HepG2 (cell line): ENCODE results near the gene SPACA4. TPM values are rescaled to one million over a fixed set of nuclear protein-coding genes. Genes with fewer than 3 reads are reported as not detected.
A peak's percentile ranks its signal among the peaks of the same experiment; 100 is the strongest.

Experiments
- AGO2 ChIP-seq: fragments of 200-400 bp; formaldehyde crosslinking; optimal IDR thresholded peaks from 2 replicates; pipeline ENCODE3; 2017; ENCODE audit warnings: mild to moderate bottlenecking, low read depth, low read length, moderate library complexity
- GABPB1 ChIP-seq: IDR thresholded peaks from 2 replicates; pipeline ENCODE4 v1.6.1; 2016; ENCODE audit warnings: mild to moderate bottlenecking, missing genetic modification reagents, moderate library complexity, missing compliant biosample characterization
- HNRNPH1 ChIP-seq: fragments of 200-400 bp; formaldehyde crosslinking; optimal IDR thresholded peaks from 2 replicates; pipeline ENCODE3; 2017; ENCODE audit warnings: mild to moderate bottlenecking, low read depth, low read length
- MBD4 ChIP-seq: IDR thresholded peaks from 2 replicates; pipeline ENCODE4 v1.6.1; 2012; ENCODE audit warnings: low read length, inconsistent platforms, borderline replicate concordance
- NR2F1 ChIP-seq, 2 experiments: fragments of 450-650 bp in 1 of 2; formaldehyde crosslinking in 1 of 2; IDR thresholded peaks; 2 replicates each; pipeline versions ENCODE4 v1.5.0 to v1.6.1; 2016 to 2020; ENCODE audit warnings: mild to moderate bottlenecking in 1 of 2, missing compliant biosample characterization in 1 of 2, missing genetic modification reagents in 1 of 2, moderate library complexity in 1 of 2
- PCBP1 ChIP-seq: fragments of 200-400 bp; formaldehyde crosslinking; IDR thresholded peaks from 2 replicates; pipeline ENCODE4 v1.6.1; 2017; ENCODE audit warnings: mild to moderate bottlenecking, low read depth, low read length, borderline replicate concordance
- POLR2A ChIP-seq, 2 experiments: IDR thresholded peaks; 2 replicates each; pipeline ENCODE4 v1.6.1; 2011; ENCODE audit warnings: low read depth in 2 of 2, low read length in 2 of 2, mild to moderate bottlenecking in 1 of 2, moderate library complexity in 1 of 2; ENCODE audit not compliant: insufficient read depth in 1 of 2
- POLR2AphosphoS2 ChIP-seq: IDR thresholded peaks from 2 replicates; pipeline ENCODE4 v1.6.1; 2011; ENCODE audit warnings: low read depth, low read length, improper control_type of control experiment
- POLR2G ChIP-seq: fragments of 200-400 bp; formaldehyde crosslinking; IDR thresholded peaks from 2 replicates; pipeline ENCODE4 v1.6.1; 2018; ENCODE audit warnings: mild to moderate bottlenecking, low read depth, low read length, moderate library complexity
- RBFOX2 ChIP-seq: fragments of 200-400 bp; formaldehyde crosslinking; IDR thresholded peaks from 2 replicates; pipeline ENCODE4 v1.6.1; 2017; ENCODE audit warnings: low read depth, mild to moderate bottlenecking, low read length
- RBM22 ChIP-seq: fragments of 200-400 bp; formaldehyde crosslinking; optimal IDR thresholded peaks from 2 replicates; pipeline ENCODE3; 2017; ENCODE audit warnings: mild to moderate bottlenecking, low read length, moderate library complexity
- RBM39 ChIP-seq: fragments of 200-400 bp; formaldehyde crosslinking; IDR thresholded peaks from one replicate; pipeline ENCODE4 v1.6.1; 2018; ENCODE audit warnings: antibody characterized with exemption, mild to moderate bottlenecking, low read depth, low read length; ENCODE audit not compliant: poor library complexity, severe bottlenecking
- SOX13 ChIP-seq, 3 experiments: fragments of 450-650 bp in 1 of 3; sonication (generic) in 1 of 3; formaldehyde crosslinking in 1 of 3; IDR thresholded peaks in 2 of 3; conservative IDR thresholded peaks in 1 of 3; 2 replicates each; pipeline versions ENCODE4 v1.5.0 to v1.6.1; 2016 to 2020; ENCODE audit warnings: antibody characterized with exemption in 1 of 3, mild to moderate bottlenecking in 1 of 3, missing compliant biosample characterization in 1 of 3, missing genetic modification reagents in 1 of 3, moderate library complexity in 1 of 3
- TAF15 ChIP-seq: fragments of 200-400 bp; formaldehyde crosslinking; IDR thresholded peaks from one replicate; pipeline ENCODE4 v1.6.1; 2018; ENCODE audit warnings: mild to moderate bottlenecking, low read depth, low read length; ENCODE audit not compliant: poor library complexity, severe bottlenecking
- ZNF605 ChIP-seq: sonication (generic); formaldehyde crosslinking; IDR thresholded peaks from 2 replicates; pipeline ENCODE4 v1.8.0; 2022; ENCODE audit warnings: mild to moderate bottlenecking, missing genetic modification reagents
- polyA plus RNA-seq, 8 experiments: library from polyadenylated mRNA; depleted of rRNA in 3 of 8; stranded (reverse) in 7 of 8; unstranded in 1 of 8; fragments of >200 nt; fragmentation: Illumina TruSeq in 4 of 8; extraction: Trizol in 4 of 8; gene quantifications; 2 replicates each; pipeline versions ENCODE4 v1.2.1 to v1.2.3, GENCODE V29; 2011 to 2016; ENCODE audit warnings: low read depth in 4 of 8, missing spikeins in 1 of 8, mixed read lengths in 1 of 8; ENCODE audit not compliant: insufficient read depth in 1 of 8
- total RNA-seq, 5 experiments: library from RNA; depleted of rRNA; stranded (reverse); fragments of >200 nt; fragmentation: Illumina TruSeq; extraction: Trizol; gene quantifications; 2 replicates each; pipeline ENCODE4 v1.2.3, GENCODE V29; 2016; ENCODE audit warnings: low read depth in 1 of 5
- TF ChIP-seq, protein P1 (sequence below): IDR thresholded peaks from 2 replicates; pipeline ENCODE4 v1.6.1; 2012; ENCODE audit warnings: low read length, improper control_type of control experiment
- TF ChIP-seq, protein P2 (sequence below): IDR thresholded peaks from 2 replicates; pipeline ENCODE4 v1.6.1; 2016; ENCODE audit warnings: low read depth, control low read depth
- TF ChIP-seq, protein P3 (sequence below): IDR thresholded peaks from 2 replicates; pipeline ENCODE4 v1.6.1; 2016; ENCODE audit warnings: mild to moderate bottlenecking
- TF ChIP-seq, protein P4 (sequence below): IDR thresholded peaks from 2 replicates; pipeline ENCODE4 v1.6.1; 2016; ENCODE audit warnings: missing compliant biosample characterization, missing genetic modification reagents, borderline replicate concordance
- TF ChIP-seq, protein P5 (sequence below): IDR thresholded peaks from 2 replicates; pipeline ENCODE4 v1.6.1; 2012; ENCODE audit warnings: inconsistent platforms

SPACA4 gene
- total and polyA plus RNA-seq, 2 of the 13 experiments (the other 11 are each of a cell fraction or from before 2014, with no cell fraction given): not detected

DNA sequence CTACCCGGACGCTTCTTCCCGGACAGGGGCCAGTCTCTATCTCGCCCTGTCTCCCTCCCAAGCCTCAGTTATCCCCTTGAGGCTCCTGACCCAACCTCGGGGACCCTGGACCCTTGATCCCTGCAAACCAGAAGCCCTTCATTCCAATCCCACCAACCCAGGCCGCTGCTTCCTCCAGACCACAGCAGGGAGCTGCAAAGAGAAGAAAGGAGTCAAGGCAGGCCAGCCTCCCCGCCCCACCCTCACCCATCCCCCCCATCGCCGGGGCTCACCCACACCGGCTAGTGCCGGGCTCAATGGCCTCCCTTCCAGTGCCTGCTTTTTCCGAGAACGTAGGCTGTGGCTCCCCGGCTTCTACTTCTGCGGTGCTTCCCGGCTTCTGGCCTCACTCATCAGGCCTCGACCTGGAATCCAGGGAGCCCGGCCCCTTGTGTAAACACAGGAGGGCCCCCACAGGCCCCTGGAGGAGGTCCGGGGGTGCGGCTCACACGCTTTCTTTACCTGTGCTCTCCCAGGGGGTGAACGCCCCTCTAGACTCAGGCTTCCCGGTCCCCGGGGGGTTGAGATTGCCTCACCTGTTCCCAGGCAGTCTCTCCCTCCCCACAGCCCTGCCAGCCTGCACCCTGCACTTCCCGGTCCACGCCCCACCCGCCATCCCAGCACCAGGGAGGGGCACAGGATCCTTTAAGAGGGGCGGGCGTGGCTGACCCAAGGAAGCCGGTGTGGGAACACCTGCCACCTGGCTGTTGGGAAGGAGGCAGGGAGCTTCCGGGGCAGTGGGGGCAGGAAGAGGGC, 8.1 kb downstream of the SPACA4 start, which contains the start of gene FAM83E (continued):
- TF ChIP-seq, protein P1, sequence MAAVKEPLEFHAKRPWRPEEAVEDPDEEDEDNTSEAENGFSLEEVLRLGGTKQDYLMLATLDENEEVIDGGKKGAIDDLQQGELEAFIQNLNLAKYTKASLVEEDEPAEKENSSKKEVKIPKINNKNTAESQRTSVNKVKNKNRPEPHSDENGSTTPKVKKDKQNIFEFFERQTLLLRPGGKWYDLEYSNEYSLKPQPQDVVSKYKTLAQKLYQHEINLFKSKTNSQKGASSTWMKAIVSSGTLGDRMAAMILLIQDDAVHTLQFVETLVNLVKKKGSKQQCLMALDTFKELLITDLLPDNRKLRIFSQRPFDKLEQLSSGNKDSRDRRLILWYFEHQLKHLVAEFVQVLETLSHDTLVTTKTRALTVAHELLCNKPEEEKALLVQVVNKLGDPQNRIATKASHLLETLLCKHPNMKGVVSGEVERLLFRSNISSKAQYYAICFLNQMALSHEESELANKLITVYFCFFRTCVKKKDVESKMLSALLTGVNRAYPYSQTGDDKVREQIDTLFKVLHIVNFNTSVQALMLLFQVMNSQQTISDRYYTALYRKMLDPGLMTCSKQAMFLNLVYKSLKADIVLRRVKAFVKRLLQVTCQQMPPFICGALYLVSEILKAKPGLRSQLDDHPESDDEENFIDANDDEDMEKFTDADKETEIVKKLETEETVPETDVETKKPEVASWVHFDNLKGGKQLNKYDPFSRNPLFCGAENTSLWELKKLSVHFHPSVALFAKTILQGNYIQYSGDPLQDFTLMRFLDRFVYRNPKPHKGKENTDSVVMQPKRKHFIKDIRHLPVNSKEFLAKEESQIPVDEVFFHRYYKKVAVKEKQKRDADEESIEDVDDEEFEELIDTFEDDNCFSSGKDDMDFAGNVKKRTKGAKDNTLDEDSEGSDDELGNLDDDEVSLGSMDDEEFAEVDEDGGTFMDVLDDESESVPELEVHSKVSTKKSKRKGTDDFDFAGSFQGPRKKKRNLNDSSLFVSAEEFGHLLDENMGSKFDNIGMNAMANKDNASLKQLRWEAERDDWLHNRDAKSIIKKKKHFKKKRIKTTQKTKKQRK: no peak
- 0 out of 2 replicates have a peak, but pooled peaks have one; percentile 36 for TF ChIP-seq MBD4
- TF ChIP-seq POLR2A (IDR thresholded peaks at IDR 0.05; ENCODE audit: insufficient read depth in 1 of 2, low read depth in 2 of 2, low read length in 2 of 2): peak in 1 of 2 experiments; percentile 37; a peak in 3 of 4 replicates
- peak; percentile 78 for TF ChIP-seq POLR2G
- TF ChIP-seq POLR2AphosphoS2: peak; percentile 85; the same call in 1 of the 2 replicates
- peak in 1 of 2 experiments; percentile 25; a peak in 1 of 4 replicates for TF ChIP-seq NR2F1 (CRISPR knock-in tag; IDR thresholded peaks at IDR 0.05)
- peak; percentile 18 for TF ChIP-seq TAF15
- TF ChIP-seq AGO2: peak; percentile 100
- TF ChIP-seq PCBP1: peak; percentile 29; the same call in 1 of the 2 replicates
- 0 out of 2 replicates have a peak, but pooled peaks have one; percentile 9 for TF ChIP-seq GABPB1 (CRISPR knock-in tag)
- TF ChIP-seq, protein P2, sequence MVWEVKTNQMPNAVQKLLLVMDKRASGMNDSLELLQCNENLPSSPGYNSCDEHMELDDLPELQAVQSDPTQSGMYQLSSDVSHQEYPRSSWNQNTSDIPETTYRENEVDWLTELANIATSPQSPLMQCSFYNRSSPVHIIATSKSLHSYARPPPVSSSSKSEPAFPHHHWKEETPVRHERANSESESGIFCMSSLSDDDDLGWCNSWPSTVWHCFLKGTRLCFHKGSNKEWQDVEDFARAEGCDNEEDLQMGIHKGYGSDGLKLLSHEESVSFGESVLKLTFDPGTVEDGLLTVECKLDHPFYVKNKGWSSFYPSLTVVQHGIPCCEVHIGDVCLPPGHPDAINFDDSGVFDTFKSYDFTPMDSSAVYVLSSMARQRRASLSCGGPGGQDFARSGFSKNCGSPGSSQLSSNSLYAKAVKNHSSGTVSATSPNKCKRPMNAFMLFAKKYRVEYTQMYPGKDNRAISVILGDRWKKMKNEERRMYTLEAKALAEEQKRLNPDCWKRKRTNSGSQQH (CRISPR knock-in tag): no peak
- TF ChIP-seq, protein P3, sequence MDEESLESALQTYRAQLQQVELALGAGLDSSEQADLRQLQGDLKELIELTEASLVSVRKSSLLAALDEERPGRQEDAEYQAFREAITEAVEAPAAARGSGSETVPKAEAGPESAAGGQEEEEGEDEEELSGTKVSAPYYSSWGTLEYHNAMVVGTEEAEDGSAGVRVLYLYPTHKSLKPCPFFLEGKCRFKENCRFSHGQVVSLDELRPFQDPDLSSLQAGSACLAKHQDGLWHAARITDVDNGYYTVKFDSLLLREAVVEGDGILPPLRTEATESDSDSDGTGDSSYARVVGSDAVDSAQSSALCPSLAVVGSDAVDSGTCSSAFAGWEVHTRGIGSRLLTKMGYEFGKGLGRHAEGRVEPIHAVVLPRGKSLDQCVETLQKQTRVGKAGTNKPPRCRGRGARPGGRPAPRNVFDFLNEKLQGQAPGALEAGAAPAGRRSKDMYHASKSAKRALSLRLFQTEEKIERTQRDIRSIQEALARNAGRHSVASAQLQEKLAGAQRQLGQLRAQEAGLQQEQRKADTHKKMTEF: 0 out of 2 replicates have a peak, but pooled peaks have one; percentile 25
- peak; percentile 27 for TF ChIP-seq RBM39
- TF ChIP-seq RBM22: peak; percentile 98
- TF ChIP-seq, protein P4, sequence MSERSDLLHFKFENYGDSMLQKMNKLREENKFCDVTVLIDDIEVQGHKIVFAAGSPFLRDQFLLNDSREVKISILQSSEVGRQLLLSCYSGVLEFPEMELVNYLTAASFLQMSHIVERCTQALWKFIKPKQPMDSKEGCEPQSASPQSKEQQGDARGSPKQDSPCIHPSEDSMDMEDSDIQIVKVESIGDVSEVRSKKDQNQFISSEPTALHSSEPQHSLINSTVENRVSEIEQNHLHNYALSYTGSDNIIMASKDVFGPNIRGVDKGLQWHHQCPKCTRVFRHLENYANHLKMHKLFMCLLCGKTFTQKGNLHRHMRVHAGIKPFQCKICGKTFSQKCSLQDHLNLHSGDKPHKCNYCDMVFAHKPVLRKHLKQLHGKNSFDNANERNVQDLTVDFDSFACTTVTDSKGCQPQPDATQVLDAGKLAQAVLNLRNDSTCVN (CRISPR knock-in tag): no peak
- TF ChIP-seq RBFOX2: peak; percentile 84
- peak; percentile 9 for TF ChIP-seq HNRNPH1
- no peak for TF ChIP-seq SOX13 (IDR thresholded peaks at IDR 0.05)
- TF ChIP-seq SOX13 (CRISPR knock-in tag; conservative IDR thresholded peaks at IDR 0.05 in 1 of 2, IDR thresholded peaks at IDR 0.05 in 1 of 2): 0 out of 4 replicates have a peak, but pooled peaks of 1 of the 2 experiments have one; percentile 59
- 0 out of 2 replicates have a peak, but pooled peaks have one; percentile 42 for TF ChIP-seq ZNF605 (CRISPR knock-in tag)
- TF ChIP-seq, protein P5, sequence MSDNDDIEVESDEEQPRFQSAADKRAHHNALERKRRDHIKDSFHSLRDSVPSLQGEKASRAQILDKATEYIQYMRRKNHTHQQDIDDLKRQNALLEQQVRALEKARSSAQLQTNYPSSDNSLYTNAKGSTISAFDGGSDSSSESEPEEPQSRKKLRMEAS: 0 out of 2 replicates have a peak, but pooled peaks have one; percentile 3
